Smooth muscle cell (in vitro differentiated cells): ENCODE data around the gene ICAM3. TPM values are rescaled to one million over a fixed set of nuclear protein-coding genes. Genes with fewer than 3 reads are reported as not detected.
A peak's percentile ranks its signal among the peaks of the same experiment; 100 is the strongest.
"Not testable (repeated sequence)": the region's sequence is repeated elsewhere in the genome, so short reads cannot be mapped to it uniquely, and the experiment has no call there.

Experiments
- DNase-seq: peaks from one replicate; lab custom pipeline; 2025; ENCODE audit not compliant: unreplicated experiment; lab: John Stamatoyannopoulos, UW
- H2AFZ ChIP-seq: fragments of 200-600 bp; sonication (generic); 2 replicates; pipeline ENCODE4 v1.6.0; 2016; ENCODE audit warnings: antibody characterized with exemption, low read depth, mild to moderate bottlenecking
- H3F3A ChIP-seq: fragments of 200-600 bp; sonication (generic); 2 replicates; pipeline ENCODE4 v1.6.0; 2017; ENCODE audit warnings: antibody characterized with exemption, low read depth
- H3K27ac ChIP-seq: fragments of 200-600 bp; sonication (generic); 2 replicates; pipeline ENCODE4 v1.5.1; 2016; ENCODE audit warnings: low read depth, mild to moderate bottlenecking
- H3K27me3 ChIP-seq: fragments of 200-600 bp; sonication (generic); 2 replicates; pipeline ENCODE4 v1.6.1; 2016; ENCODE audit warnings: low read depth, mild to moderate bottlenecking
- H3K36me3 ChIP-seq: fragments of 200-600 bp; sonication (generic); 2 replicates; pipeline ENCODE4 v1.5.1; 2016; ENCODE audit warnings: low read depth
- H3K4me1 ChIP-seq: fragments of 200-600 bp; sonication (generic); 2 replicates; pipeline ENCODE4 v1.5.1; 2016; ENCODE audit warnings: low read depth
- H3K4me2 ChIP-seq: fragments of 200-600 bp; sonication (generic); 2 replicates; pipeline ENCODE4 v1.6.0; 2016; ENCODE audit warnings: mild to moderate bottlenecking
- H3K4me3 ChIP-seq: fragments of 200-600 bp; sonication (generic); 2 replicates; pipeline ENCODE4 v1.5.1; 2016; ENCODE audit warnings: mild to moderate bottlenecking
- H3K79me2 ChIP-seq: fragments of 200-600 bp; sonication (generic); 2 replicates; pipeline ENCODE4 v1.6.0; 2016; ENCODE audit warnings: low read depth, mild to moderate bottlenecking
- H3K9ac ChIP-seq: fragments of 200-600 bp; sonication (generic); 2 replicates; pipeline ENCODE4 v1.6.0; 2016; ENCODE audit warnings: low read depth
- H3K9me3 ChIP-seq: fragments of 200-600 bp; sonication (generic); replicated peaks from 2 replicates; pipeline ENCODE4 v1.5.1; 2016; ENCODE audit warnings: low read depth
- H4K20me1 ChIP-seq: fragments of 200-600 bp; sonication (generic); 2 replicates; pipeline ENCODE4 v1.6.0; 2016; ENCODE audit warnings: low read depth
- CTCF ChIP-seq: fragments of 200-600 bp; sonication (generic); IDR thresholded peaks from 2 replicates; pipeline ENCODE4 v1.5.1; 2017; ENCODE audit warnings: borderline replicate concordance, mild to moderate bottlenecking, antibody characterized with exemption; ENCODE audit not compliant: insufficient read depth, poor library complexity, severe bottlenecking
- WGBS: methylation state at CpG from one replicate; pipeline ENCODE4 v1.1.7; 2016; ENCODE audit warnings: low lambda C conversion rate; 5-methylcytosine and 5-hydroxymethylcytosine counted together
- polyA plus RNA-seq: library from polyadenylated mRNA; unstranded; fragments of >200 nt; fragmentation: Nextera tagmentation; extraction: Ambion mirVana; gene quantifications from 2 replicates; pipeline ENCODE4 v1.2.1, GENCODE V29; 2016
- total RNA-seq: library from RNA; depleted of rRNA; stranded (reverse); fragments of >200 nt; gene quantifications from 2 replicates; pipeline ENCODE4 v1.2.3, GENCODE V29; 2014

ICAM3 gene, protein sequence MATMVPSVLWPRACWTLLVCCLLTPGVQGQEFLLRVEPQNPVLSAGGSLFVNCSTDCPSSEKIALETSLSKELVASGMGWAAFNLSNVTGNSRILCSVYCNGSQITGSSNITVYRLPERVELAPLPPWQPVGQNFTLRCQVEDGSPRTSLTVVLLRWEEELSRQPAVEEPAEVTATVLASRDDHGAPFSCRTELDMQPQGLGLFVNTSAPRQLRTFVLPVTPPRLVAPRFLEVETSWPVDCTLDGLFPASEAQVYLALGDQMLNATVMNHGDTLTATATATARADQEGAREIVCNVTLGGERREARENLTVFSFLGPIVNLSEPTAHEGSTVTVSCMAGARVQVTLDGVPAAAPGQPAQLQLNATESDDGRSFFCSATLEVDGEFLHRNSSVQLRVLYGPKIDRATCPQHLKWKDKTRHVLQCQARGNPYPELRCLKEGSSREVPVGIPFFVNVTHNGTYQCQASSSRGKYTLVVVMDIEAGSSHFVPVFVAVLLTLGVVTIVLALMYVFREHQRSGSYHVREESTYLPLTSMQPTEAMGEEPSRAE
- total RNA-seq, result 4.5 and 6.5 TPM in 2 replicates
- polyA plus RNA-seq, result 29.3 and 31.3 TPM in 2 replicates

GRCh38 chr19:10339380-10339960, at the start of gene ICAM3:
Gene ICAM3, minus strand, starts transcription at chr19:10339624. Its CDS starts 10 bp downstream, at chr19:10339614.
- no peak for TF ChIP-seq CTCF
- H2AFZ ChIP-seq, result no peak within 1 kb of the TSS
- WGBS, result 68% methylated on average over 13 of the region's 14 CpGs

GRCh38 chr19:10388957-10389356, 49.5 kb upstream of the ICAM3 start:
- Histone ChIP-seq H3K9me3 (no peaks in the 10 kb centered on the region), H4K20me1 (peaks cover 6% of the 10 kb centered on the region), H3K4me3 (no peak overlapping the region), H2AFZ (no peak overlapping the region), H3K36me3 (no peaks in the 10 kb centered on the region), H3K4me1 (no peaks in the 10 kb centered on the region), H3F3A (no peaks in the 10 kb centered on the region), H3K27me3 (no peaks in the 10 kb centered on the region), H3K27ac (no peak overlapping the region), H3K4me2 (no peak overlapping the region), H3K79me2 (no peaks in the 10 kb centered on the region), H3K9ac (no peak overlapping the region)
- peak; percentile 93 for TF ChIP-seq CTCF
- peak; percentile 76 for DNase-seq
- 2% methylated on average over 3 of the region's 3 CpGs for WGBS

More at GRCh38 chr19:10339380-10339960, at the start of gene ICAM3:
- Histone ChIP-seq H3F3A (no peaks in the 10 kb centered on the region), H3K9me3 (no peaks in the 10 kb centered on the region), H3K36me3 (no peaks in the 10 kb centered on the region), H3K27ac (no peak within 1 kb of the TSS), H3K27me3 (no peaks in the 10 kb centered on the region), H3K4me3 (no peak within 1 kb of the TSS), H4K20me1 (no peaks in the 10 kb centered on the region), H3K79me2 (no peaks in the 10 kb centered on the region), H3K4me2 (no peak within 1 kb of the TSS), H3K4me1 (no peaks in the 10 kb centered on the region), H3K9ac (no peak within 1 kb of the TSS)
- DNase-seq, result no peak

- no peak overlapping the region for H2AFZ ChIP-seq
- H4K20me1 ChIP-seq, result no peaks in the 10 kb centered on the region
- H3K36me3 ChIP-seq, result no peaks in the 10 kb centered on the region
- no peak for DNase-seq
- TF ChIP-seq CTCF, result no peak
- H3K9me3 ChIP-seq, result no peaks in the 10 kb centered on the region
- H3K9ac ChIP-seq, result no peak overlapping the region
- 82% methylated on average over 9 of the region's 9 CpGs for WGBS
- no peaks in the 10 kb centered on the region for H3K27me3 ChIP-seq
- peaks cover 6% of the 10 kb centered on the region for H3K4me1 ChIP-seq
- no peak overlapping the region for H3K4me3 ChIP-seq
- H3K4me2 ChIP-seq, result no peak overlapping the region
- H3K79me2 ChIP-seq, result peaks cover 6% of the 10 kb centered on the region
- H3K27ac ChIP-seq, result no peak overlapping the region
- H3F3A ChIP-seq, result no peaks in the 10 kb centered on the region
Observed at GRCh38 chr19:10384580-10384979, 45.2 kb upstream of the ICAM3 start.

- not testable (repeated sequence) for H3K4me1 ChIP-seq, H3K27me3 ChIP-seq, DNase-seq, H2AFZ ChIP-seq, H3K9ac ChIP-seq, H3K36me3 ChIP-seq, H3K79me2 ChIP-seq, H3K4me2 ChIP-seq, H4K20me1 ChIP-seq, H3F3A ChIP-seq, H3K9me3 ChIP-seq, H3K4me3 ChIP-seq, H3K27ac ChIP-seq
- WGBS, result 95% methylated on average over 8 of the region's 8 CpGs
Observed at GRCh38 chr19:10383223-10383499, 43.7 kb upstream of the ICAM3 start.
